HL-60 (cell line): ENCODE results near the gene RNF144A.

Experiments used
- DNase-seq, 2 experiments: peaks; one replicate each; pipeline ENCODE4 v3.0.0-alpha.2; 2010 to 2020; ENCODE audit warnings: low read depth in 1 of 2, low spot score in 1 of 2
- H3K27ac ChIP-seq: fragments of 250-450 bp; sonication (Bioruptor Pico); replicated peaks from 2 replicates; pipeline ENCODE4 v1.5.1; 2020; ENCODE audit warnings: mild to moderate bottlenecking, moderate library complexity
- H3K27me3 ChIP-seq: fragments of 250-450 bp; sonication (Bioruptor Pico); 2 replicates; pipeline ENCODE4 v1.5.1; 2021; ENCODE audit warnings: mild to moderate bottlenecking, moderate library complexity; ENCODE audit not compliant: insufficient read depth, poor library complexity, severe bottlenecking
- H3K4me3 ChIP-seq: replicated peaks from 2 replicates; pipeline ENCODE4 v1.5.1; 2011; ENCODE audit warnings: mild to moderate bottlenecking, control low read depth, low read length; ENCODE audit not compliant: insufficient read depth
- GABPA ChIP-seq: IDR thresholded peaks from 2 replicates; pipeline ENCODE4 v1.6.1; 2012; ENCODE audit warnings: low read depth
- POLR2AphosphoS5 ChIP-seq: IDR thresholded peaks from 2 replicates; pipeline ENCODE4 v1.6.1; 2012; ENCODE audit warnings: low read depth
- SPI1 ChIP-seq: IDR thresholded peaks from 2 replicates; pipeline ENCODE4 v1.6.1; 2012; ENCODE audit warnings: low read depth, mild to moderate bottlenecking, borderline replicate concordance
- TF ChIP-seq, protein P1 (sequence below): IDR thresholded peaks from one replicate; pipeline ENCODE4 v1.5.1; 2011; ENCODE audit warnings: low read length, control low read depth, inconsistent platforms; ENCODE audit not compliant: insufficient read depth
- TF ChIP-seq, protein P2 (sequence below): IDR thresholded peaks from 2 replicates; pipeline ENCODE4 v1.6.1; 2012; ENCODE audit warnings: low read depth; ENCODE audit not compliant: insufficient replicate concordance

RNF144A gene

DNA sequence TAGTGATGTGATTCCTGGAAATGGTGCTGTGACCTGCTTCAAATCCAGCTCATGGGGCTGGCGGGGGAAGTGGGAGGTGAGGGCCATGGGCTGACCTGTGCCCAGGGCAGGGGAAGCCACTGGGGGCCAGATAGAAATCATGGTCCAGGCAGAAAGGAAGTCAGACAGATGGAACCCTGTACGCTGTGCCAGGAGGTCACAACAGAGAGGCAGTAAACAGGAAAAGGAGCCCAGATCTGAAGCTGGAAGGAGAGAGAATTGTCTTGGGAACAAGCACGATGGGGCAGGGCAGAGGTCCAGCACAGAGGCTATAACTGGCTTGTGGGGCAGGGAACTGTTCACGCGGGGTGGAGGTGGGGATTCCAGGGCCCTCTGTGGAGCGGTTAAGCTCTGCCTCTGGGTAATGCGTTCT is 76.0 kb downstream of the RNF144A start:
- no peak for DNase-seq
- H3K4me3 ChIP-seq: no peak overlapping the region
- TF ChIP-seq, protein P1, sequence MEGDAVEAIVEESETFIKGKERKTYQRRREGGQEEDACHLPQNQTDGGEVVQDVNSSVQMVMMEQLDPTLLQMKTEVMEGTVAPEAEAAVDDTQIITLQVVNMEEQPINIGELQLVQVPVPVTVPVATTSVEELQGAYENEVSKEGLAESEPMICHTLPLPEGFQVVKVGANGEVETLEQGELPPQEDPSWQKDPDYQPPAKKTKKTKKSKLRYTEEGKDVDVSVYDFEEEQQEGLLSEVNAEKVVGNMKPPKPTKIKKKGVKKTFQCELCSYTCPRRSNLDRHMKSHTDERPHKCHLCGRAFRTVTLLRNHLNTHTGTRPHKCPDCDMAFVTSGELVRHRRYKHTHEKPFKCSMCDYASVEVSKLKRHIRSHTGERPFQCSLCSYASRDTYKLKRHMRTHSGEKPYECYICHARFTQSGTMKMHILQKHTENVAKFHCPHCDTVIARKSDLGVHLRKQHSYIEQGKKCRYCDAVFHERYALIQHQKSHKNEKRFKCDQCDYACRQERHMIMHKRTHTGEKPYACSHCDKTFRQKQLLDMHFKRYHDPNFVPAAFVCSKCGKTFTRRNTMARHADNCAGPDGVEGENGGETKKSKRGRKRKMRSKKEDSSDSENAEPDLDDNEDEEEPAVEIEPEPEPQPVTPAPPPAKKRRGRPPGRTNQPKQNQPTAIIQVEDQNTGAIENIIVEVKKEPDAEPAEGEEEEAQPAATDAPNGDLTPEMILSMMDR: no peak
- no peak for TF ChIP-seq GABPA
- H3K27ac ChIP-seq: no peak overlapping the region
- H3K27me3 ChIP-seq: no peaks in the 10 kb centered on the region

DNA sequence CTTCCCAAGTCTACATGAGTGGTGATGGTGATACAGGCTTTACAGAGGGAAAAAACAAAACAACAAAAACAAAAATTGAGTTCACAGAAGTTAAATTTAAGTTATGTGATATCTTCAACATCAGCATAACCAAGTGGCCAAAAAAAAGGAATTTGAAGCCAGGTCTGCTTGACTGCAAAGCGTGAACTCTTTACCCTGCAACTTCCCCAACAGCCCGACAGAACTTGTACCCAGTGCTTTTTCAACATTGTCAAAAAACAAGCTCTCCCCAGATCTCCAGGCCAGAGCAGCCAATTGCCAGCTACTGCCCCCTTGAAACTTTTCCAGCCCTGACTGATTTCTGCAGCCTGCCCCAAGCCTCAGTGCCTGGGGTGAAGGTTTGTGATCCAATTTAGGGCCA is 76.7 kb downstream of the RNF144A start:
- H3K4me3 ChIP-seq: no peak overlapping the region

DNA sequence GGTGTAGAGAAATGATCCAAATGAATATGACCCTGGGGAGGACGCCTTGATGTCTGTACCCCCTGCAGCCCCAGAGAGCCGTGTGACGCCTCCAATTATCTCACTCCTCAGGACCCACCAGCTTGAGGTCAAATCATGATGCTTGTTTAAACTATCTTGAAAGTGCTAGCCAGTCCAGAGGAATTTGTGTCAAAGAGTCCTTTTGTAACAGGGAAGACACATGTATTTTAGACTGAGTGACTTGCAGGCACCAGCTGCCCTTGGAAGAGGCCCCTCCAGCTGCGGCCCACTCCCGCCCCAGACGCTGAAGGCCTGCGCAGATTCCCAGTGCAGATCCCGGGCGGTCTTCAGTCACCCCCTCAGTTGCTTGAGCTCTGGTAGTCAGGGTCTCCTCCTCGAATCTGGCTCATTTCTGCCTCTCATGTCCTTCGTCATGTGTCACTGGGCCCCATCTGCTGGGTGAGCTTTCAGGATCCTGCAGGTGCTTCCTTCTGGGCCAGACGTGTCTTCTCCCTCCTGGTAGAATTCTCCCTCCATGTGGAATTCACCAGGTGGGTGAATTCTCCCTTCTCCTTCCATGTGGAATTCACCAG is 77.4 kb downstream of the RNF144A start:
- TF ChIP-seq, protein P1: no peak
- no peak for TF ChIP-seq GABPA
- TF ChIP-seq, protein P2, sequence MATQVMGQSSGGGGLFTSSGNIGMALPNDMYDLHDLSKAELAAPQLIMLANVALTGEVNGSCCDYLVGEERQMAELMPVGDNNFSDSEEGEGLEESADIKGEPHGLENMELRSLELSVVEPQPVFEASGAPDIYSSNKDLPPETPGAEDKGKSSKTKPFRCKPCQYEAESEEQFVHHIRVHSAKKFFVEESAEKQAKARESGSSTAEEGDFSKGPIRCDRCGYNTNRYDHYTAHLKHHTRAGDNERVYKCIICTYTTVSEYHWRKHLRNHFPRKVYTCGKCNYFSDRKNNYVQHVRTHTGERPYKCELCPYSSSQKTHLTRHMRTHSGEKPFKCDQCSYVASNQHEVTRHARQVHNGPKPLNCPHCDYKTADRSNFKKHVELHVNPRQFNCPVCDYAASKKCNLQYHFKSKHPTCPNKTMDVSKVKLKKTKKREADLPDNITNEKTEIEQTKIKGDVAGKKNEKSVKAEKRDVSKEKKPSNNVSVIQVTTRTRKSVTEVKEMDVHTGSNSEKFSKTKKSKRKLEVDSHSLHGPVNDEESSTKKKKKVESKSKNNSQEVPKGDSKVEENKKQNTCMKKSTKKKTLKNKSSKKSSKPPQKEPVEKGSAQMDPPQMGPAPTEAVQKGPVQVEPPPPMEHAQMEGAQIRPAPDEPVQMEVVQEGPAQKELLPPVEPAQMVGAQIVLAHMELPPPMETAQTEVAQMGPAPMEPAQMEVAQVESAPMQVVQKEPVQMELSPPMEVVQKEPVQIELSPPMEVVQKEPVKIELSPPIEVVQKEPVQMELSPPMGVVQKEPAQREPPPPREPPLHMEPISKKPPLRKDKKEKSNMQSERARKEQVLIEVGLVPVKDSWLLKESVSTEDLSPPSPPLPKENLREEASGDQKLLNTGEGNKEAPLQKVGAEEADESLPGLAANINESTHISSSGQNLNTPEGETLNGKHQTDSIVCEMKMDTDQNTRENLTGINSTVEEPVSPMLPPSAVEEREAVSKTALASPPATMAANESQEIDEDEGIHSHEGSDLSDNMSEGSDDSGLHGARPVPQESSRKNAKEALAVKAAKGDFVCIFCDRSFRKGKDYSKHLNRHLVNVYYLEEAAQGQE: no peak
- no peak for TF ChIP-seq SPI1
- no peak for TF ChIP-seq POLR2AphosphoS5
- H3K27me3 ChIP-seq: no peaks in the 10 kb centered on the region
- no peak overlapping the region for H3K4me3 ChIP-seq
- H3K27ac ChIP-seq: peak overlapping the region; percentile 6; the same call in 1 of the 2 replicates
- no peak for DNase-seq

More for the DNA sequence above, 76.7 kb downstream of the RNF144A start:
- DNase-seq: peak in 1 of 2 experiments; percentile 65
- Histone ChIP-seq H3K27ac (peak overlapping the region; percentile 6; the same call in 1 of the 2 replicates), H3K27me3 (no peaks in the 10 kb centered on the region)
- TF ChIP-seq, protein P1: no peak
- no peak for TF ChIP-seq SPI1
- TF ChIP-seq, protein P2: no peak
- TF ChIP-seq POLR2AphosphoS5: no peak
- no peak for TF ChIP-seq GABPA
